ENCODE results near the gene TEX29.

Gene TEX29

GRCh38 chr13:111281751-111282311 lies 38.6 kb upstream of the TEX29 start:
- Histone ChIP-seq H3K4me3 (ENCODE audit: low read depth, low read length) (peak overlapping the region; percentile 25; the same call in 1 of the 2 replicates), H3K79me2 (ENCODE audit: control insufficient read depth, insufficient read depth, low read length, unreplicated experiment) (no peaks in the 10 kb centered on the region), H3K27ac (ENCODE audit: low read depth, low read length) (peak overlapping the region; percentile 91), H3K36me3 (ENCODE audit: insufficient read depth, low read length) (peaks cover 9% of the 10 kb centered on the region; the same call in 1 of the 2 replicates), H3K27me3 (ENCODE audit: insufficient read depth, low read length) (no peaks in the 10 kb centered on the region), H3K4me1 (ENCODE audit: control insufficient read depth, insufficient read depth, low read length, unreplicated experiment) (peaks cover 24% of the 10 kb centered on the region), H2AFZ (ENCODE audit: low read length, unreplicated experiment) (no peak overlapping the region)

DNA sequence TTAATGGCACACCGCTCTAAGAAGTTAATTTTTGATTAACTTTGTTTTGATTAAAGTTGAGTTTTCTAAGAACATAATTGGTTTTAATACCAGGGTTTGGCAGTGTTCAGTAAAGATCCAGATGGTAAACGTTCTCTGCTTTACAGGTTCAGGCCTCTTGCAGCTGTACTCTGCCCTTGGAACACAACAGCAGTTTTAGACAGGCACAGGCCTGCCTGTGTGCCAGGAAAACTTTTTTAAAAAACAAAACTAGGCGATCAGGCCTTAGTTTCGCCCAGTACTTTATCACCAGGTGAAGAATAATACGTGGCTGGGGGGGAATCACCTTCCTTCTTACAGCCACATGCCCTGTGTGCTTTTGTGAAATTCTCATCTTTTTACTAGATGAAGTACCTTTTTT lies 38.0 kb upstream of the TEX29 start:
- Histone ChIP-seq H3K27ac (ENCODE audit: low read depth, low read length) (peak overlapping the region; percentile 91; the same call in 1 of the 2 replicates), H3K36me3 (ENCODE audit: insufficient read depth, low read length) (peaks cover 9% of the 10 kb centered on the region; the same call in 1 of the 2 replicates), H3K4me1 (ENCODE audit: control insufficient read depth, insufficient read depth, low read length, unreplicated experiment) (peaks cover 24% of the 10 kb centered on the region), H3K27me3 (ENCODE audit: insufficient read depth, low read length) (no peaks in the 10 kb centered on the region), H3K79me2 (ENCODE audit: control insufficient read depth, insufficient read depth, low read length, unreplicated experiment) (no peaks in the 10 kb centered on the region), H3K4me3 (ENCODE audit: low read depth, low read length) (no peak overlapping the region), H2AFZ (ENCODE audit: low read length, unreplicated experiment) (no peak overlapping the region)

- H3K27me3 ChIP-seq (ENCODE audit: insufficient read depth, low read length): no peaks in the 10 kb centered on the region
- no peaks in the 10 kb centered on the region for H3K79me2 ChIP-seq (ENCODE audit: control insufficient read depth, insufficient read depth, low read length, unreplicated experiment)
- no peak overlapping the region for H3K27ac ChIP-seq (ENCODE audit: low read depth, low read length)
- H2AFZ ChIP-seq (ENCODE audit: low read length, unreplicated experiment): no peak overlapping the region
- peaks cover 4% of the 10 kb centered on the region; the same call in 1 of the 2 replicates for H3K36me3 ChIP-seq (ENCODE audit: insufficient read depth, low read length)
- peaks cover 24% of the 10 kb centered on the region for H3K4me1 ChIP-seq (ENCODE audit: control insufficient read depth, insufficient read depth, low read length, unreplicated experiment)
- no peak overlapping the region for H3K4me3 ChIP-seq (ENCODE audit: low read depth, low read length)
Measured at GRCh38 chr13:111282997-111283396, 37.4 kb upstream of the TEX29 start.

- H2AFZ ChIP-seq (ENCODE audit: low read length, unreplicated experiment): no peak overlapping the region
- H3K4me1 ChIP-seq (ENCODE audit: control insufficient read depth, insufficient read depth, low read length, unreplicated experiment): peaks cover 24% of the 10 kb centered on the region
- H3K36me3 ChIP-seq (ENCODE audit: insufficient read depth, low read length): peaks cover 4% of the 10 kb centered on the region; the same call in 1 of the 2 replicates
- no peak overlapping the region for H3K27ac ChIP-seq (ENCODE audit: low read depth, low read length)
- no peaks in the 10 kb centered on the region for H3K79me2 ChIP-seq (ENCODE audit: control insufficient read depth, insufficient read depth, low read length, unreplicated experiment)
- no peak overlapping the region for H3K4me3 ChIP-seq (ENCODE audit: low read depth, low read length)
- no peaks in the 10 kb centered on the region for H3K27me3 ChIP-seq (ENCODE audit: insufficient read depth, low read length)
Measured at GRCh38 chr13:111283457-111283856, 37.0 kb upstream of the TEX29 start.

DNA sequence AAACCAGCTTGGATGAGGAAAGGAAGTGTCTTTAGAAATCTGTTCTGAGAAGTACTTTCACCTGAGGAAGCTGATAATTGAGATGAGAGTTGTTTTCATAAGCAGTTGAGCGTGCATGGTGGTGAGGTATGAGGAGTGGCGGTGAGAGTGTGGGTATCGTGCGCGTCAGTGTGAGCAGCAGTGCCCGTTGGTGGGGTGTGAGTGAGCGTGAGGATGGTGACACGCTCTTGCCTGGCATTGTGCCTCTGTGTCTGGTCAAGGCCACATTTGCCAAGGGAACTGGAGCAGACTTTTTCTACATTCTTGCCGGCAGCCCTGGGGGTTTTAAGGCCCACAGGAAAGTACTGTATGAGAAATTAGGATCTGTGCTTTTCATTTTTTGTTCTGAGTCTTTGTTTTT lies 36.5 kb upstream of the TEX29 start:
- H3K4me3 ChIP-seq (ENCODE audit: low read depth, low read length): no peak overlapping the region
- H3K79me2 ChIP-seq (ENCODE audit: control insufficient read depth, insufficient read depth, low read length, unreplicated experiment): no peaks in the 10 kb centered on the region
- no peaks in the 10 kb centered on the region for H3K27me3 ChIP-seq (ENCODE audit: insufficient read depth, low read length)
- H3K4me1 ChIP-seq (ENCODE audit: control insufficient read depth, insufficient read depth, low read length, unreplicated experiment): peaks cover 24% of the 10 kb centered on the region
- no peak overlapping the region for H2AFZ ChIP-seq (ENCODE audit: low read length, unreplicated experiment)
- H3K36me3 ChIP-seq (ENCODE audit: insufficient read depth, low read length): peaks cover 4% of the 10 kb centered on the region; the same call in 1 of the 2 replicates
- H3K27ac ChIP-seq (ENCODE audit: low read depth, low read length): no peak overlapping the region

GRCh38 chr13:111284565-111284964 lies 35.9 kb upstream of the TEX29 start:
- no peaks in the 10 kb centered on the region for H3K27me3 ChIP-seq (ENCODE audit: insufficient read depth, low read length)
- no peak overlapping the region for H3K27ac ChIP-seq (ENCODE audit: low read depth, low read length)
- no peak overlapping the region for H3K4me3 ChIP-seq (ENCODE audit: low read depth, low read length)
- H2AFZ ChIP-seq (ENCODE audit: low read length, unreplicated experiment): no peak overlapping the region
- peaks cover 24% of the 10 kb centered on the region for H3K4me1 ChIP-seq (ENCODE audit: control insufficient read depth, insufficient read depth, low read length, unreplicated experiment)
- no peaks in the 10 kb centered on the region for H3K79me2 ChIP-seq (ENCODE audit: control insufficient read depth, insufficient read depth, low read length, unreplicated experiment)
- peaks cover 4% of the 10 kb centered on the region; the same call in 1 of the 2 replicates for H3K36me3 ChIP-seq (ENCODE audit: insufficient read depth, low read length)

DNA sequence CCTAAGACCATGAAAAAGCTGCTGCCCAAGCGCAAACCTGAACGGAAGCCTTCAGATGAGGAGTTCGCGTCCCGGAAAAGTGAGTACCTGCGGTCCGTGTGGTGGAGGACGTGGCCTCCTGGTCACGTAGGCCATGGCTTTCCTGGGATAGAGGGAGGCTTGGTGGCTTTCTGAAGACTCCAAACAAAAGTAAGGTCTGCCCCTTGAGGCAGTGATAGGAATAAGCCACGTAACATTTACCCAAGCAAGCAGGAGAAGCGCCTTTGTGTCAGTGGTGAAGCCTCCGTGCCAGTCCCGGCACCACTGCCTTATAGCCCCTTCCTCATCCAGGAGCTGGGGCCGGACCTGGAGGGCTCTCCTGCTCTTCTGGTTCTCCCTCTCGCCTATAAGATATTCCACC lies 34.3 kb upstream of the TEX29 start:
- H3K79me2 ChIP-seq (ENCODE audit: control insufficient read depth, insufficient read depth, low read length, unreplicated experiment): no peaks in the 10 kb centered on the region
- no peak overlapping the region for H3K4me3 ChIP-seq (ENCODE audit: low read depth, low read length)
- H2AFZ ChIP-seq (ENCODE audit: low read length, unreplicated experiment): no peak overlapping the region
- no peaks in the 10 kb centered on the region for H3K27me3 ChIP-seq (ENCODE audit: insufficient read depth, low read length)
- peaks cover 12% of the 10 kb centered on the region for H3K4me1 ChIP-seq (ENCODE audit: control insufficient read depth, insufficient read depth, low read length, unreplicated experiment)
- peaks cover 4% of the 10 kb centered on the region; the same call in 1 of the 2 replicates for H3K36me3 ChIP-seq (ENCODE audit: insufficient read depth, low read length)
- no peak overlapping the region for H3K27ac ChIP-seq (ENCODE audit: low read depth, low read length)

DNA sequence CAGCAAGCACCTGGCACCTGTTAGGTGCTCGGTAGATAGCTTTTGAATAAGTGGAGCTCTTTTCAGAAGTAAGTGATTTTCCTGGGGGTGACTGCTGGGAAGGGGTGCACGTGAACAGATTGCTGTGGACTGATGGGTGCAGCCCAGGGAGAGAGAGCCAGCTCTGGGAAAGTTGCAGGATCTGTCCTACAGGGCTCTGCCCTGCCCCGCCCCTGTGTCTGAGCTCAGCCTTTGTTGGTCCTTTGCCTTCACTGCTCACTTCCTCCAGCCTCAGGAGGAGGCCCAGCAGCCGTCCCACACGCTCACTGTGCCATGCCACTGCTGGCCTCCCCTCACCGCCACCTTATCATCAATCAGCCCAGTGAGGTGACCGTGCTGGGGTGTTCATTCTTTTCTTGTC lies 33.7 kb upstream of the TEX29 start:
- H3K4me3 ChIP-seq (ENCODE audit: low read depth, low read length): no peak overlapping the region
- H3K27ac ChIP-seq (ENCODE audit: low read depth, low read length): no peak overlapping the region
- no peaks in the 10 kb centered on the region for H3K79me2 ChIP-seq (ENCODE audit: control insufficient read depth, insufficient read depth, low read length, unreplicated experiment)
- no peak overlapping the region for H2AFZ ChIP-seq (ENCODE audit: low read length, unreplicated experiment)
- H3K4me1 ChIP-seq (ENCODE audit: control insufficient read depth, insufficient read depth, low read length, unreplicated experiment): peaks cover 6% of the 10 kb centered on the region
- H3K27me3 ChIP-seq (ENCODE audit: insufficient read depth, low read length): no peaks in the 10 kb centered on the region
- H3K36me3 ChIP-seq (ENCODE audit: insufficient read depth, low read length): peaks cover 4% of the 10 kb centered on the region; the same call in 1 of the 2 replicates

GRCh38 chr13:111287201-111287600 lies 33.2 kb upstream of the TEX29 start:
- Histone ChIP-seq H3K4me3 (ENCODE audit: low read depth, low read length) (no peak overlapping the region), H3K27me3 (ENCODE audit: insufficient read depth, low read length) (no peaks in the 10 kb centered on the region), H2AFZ (ENCODE audit: low read length, unreplicated experiment) (no peak overlapping the region), H3K36me3 (ENCODE audit: insufficient read depth, low read length) (peaks cover 4% of the 10 kb centered on the region; the same call in 1 of the 2 replicates), H3K4me1 (ENCODE audit: control insufficient read depth, insufficient read depth, low read length, unreplicated experiment) (peaks cover 1% of the 10 kb centered on the region), H3K79me2 (ENCODE audit: control insufficient read depth, insufficient read depth, low read length, unreplicated experiment) (no peaks in the 10 kb centered on the region), H3K27ac (ENCODE audit: low read depth, low read length) (no peak overlapping the region)

DNA sequence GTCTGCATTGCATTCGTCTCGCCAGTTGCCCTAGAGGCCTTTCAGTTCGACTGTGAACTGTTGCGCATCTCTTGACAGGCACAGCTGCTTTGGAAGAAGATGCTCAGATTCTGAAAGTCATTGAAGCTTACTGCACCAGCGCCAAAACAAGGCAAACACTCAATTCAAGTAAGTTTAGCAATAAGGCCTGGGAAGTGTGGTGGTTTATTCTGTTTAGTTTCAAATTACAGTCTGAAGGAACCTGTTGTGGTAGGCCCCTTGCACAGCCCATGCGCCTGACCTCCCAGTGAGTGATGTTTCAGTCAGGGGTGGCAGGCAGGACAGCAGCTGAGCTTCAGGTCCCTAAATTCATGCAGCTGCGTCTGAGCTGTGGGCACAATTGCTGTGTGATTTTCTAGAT lies 32.2 kb upstream of the TEX29 start:
- no peaks in the 10 kb centered on the region for H3K79me2 ChIP-seq (ENCODE audit: control insufficient read depth, insufficient read depth, low read length, unreplicated experiment)
- no peaks in the 10 kb centered on the region for H3K27me3 ChIP-seq (ENCODE audit: insufficient read depth, low read length)
- no peak overlapping the region for H2AFZ ChIP-seq (ENCODE audit: low read length, unreplicated experiment)
- no peak overlapping the region for H3K4me3 ChIP-seq (ENCODE audit: low read depth, low read length)
- no peak overlapping the region for H3K27ac ChIP-seq (ENCODE audit: low read depth, low read length)
- peaks cover 4% of the 10 kb centered on the region; the same call in 1 of the 2 replicates for H3K36me3 ChIP-seq (ENCODE audit: insufficient read depth, low read length)
- no peaks in the 10 kb centered on the region for H3K4me1 ChIP-seq (ENCODE audit: control insufficient read depth, insufficient read depth, low read length, unreplicated experiment)

- Histone ChIP-seq H3K36me3 (ENCODE audit: insufficient read depth, low read length) (peaks cover 4% of the 10 kb centered on the region; the same call in 1 of the 2 replicates), H3K4me1 (ENCODE audit: control insufficient read depth, insufficient read depth, low read length, unreplicated experiment) (no peaks in the 10 kb centered on the region), H3K27ac (ENCODE audit: low read depth, low read length) (no peak overlapping the region), H3K4me3 (ENCODE audit: low read depth, low read length) (no peak overlapping the region), H3K27me3 (ENCODE audit: insufficient read depth, low read length) (no peaks in the 10 kb centered on the region), H3K79me2 (ENCODE audit: control insufficient read depth, insufficient read depth, low read length, unreplicated experiment) (no peaks in the 10 kb centered on the region), H2AFZ (ENCODE audit: low read length, unreplicated experiment) (no peak overlapping the region)
Measured at GRCh38 chr13:111289251-111289650, 31.2 kb upstream of the TEX29 start.
